IMR-90 (cell line): ENCODE measurements around the gene KIF3B. TPM values are rescaled to one million over a fixed set of nuclear protein-coding genes. Genes with fewer than 3 reads are reported as not detected.
A peak's percentile ranks its signal among the peaks of the same experiment; 100 is the strongest.

Experiments used
- ATAC-seq: fragments of 200-7000 bp; cut with Tn5 transposase; 2 replicates; pipeline ENCODE4 v1.9.1; 2020; ENCODE audit warnings: low read depth, mild to moderate bottlenecking, moderate library complexity
- BruUV-seq: library from RNA; stranded (reverse); fragments of 400-500 nt; replicated peaks from 2 replicates; lab custom pipeline; 2021; lab: Mats Ljungman, UMichigan
- CTCF ChIA-PET: fragments of 300-600 bp; formaldehyde crosslinking; extraction: SDS; loops from one replicate; lab custom pipeline; 2021; ENCODE audit warnings: antibody characterized with exemption; lab: Yijun Ruan, JAX
- POLR2A ChIA-PET: fragments of 300-600 bp; sonication (Branson Sonifier 250); formaldehyde crosslinking; loops from one replicate; lab custom pipeline; 2022; ENCODE audit warnings: antibody characterized with exemption; ENCODE audit not compliant: unreplicated experiment; lab: Charles Lee
- DNase-seq: peaks from one replicate; pipeline ENCODE4 v3.0.0; 2013
- H2AFZ ChIP-seq: replicated peaks from 2 replicates; pipeline ENCODE3; 2013; ENCODE audit warnings: low read length, mild to moderate bottlenecking; ENCODE audit not compliant: poor library complexity
- H2AK5ac ChIP-seq: 2 replicates; pipeline ENCODE4 v1.6.1; 2013; ENCODE audit warnings: low read depth, low read length, inconsistent platforms
- H2AK9ac ChIP-seq: replicated peaks from 2 replicates; pipeline ENCODE3; 2013; ENCODE audit warnings: mild to moderate bottlenecking, low read depth, low read length, moderate library complexity; ENCODE audit not compliant: poor library complexity
- H2BK120ac ChIP-seq: 2 replicates; pipeline ENCODE4 v1.6.1; 2013; ENCODE audit warnings: low read depth, low read length, inconsistent platforms
- H2BK15ac ChIP-seq: 3 replicates; pipeline ENCODE4 v1.6.1; 2013; ENCODE audit warnings: low read depth, low read length, inconsistent platforms
- H2BK20ac ChIP-seq: 2 replicates; pipeline ENCODE4 v1.6.1; 2013; ENCODE audit warnings: low read depth, mild to moderate bottlenecking, inconsistent platforms, low read length, moderate library complexity
- H2BK5ac ChIP-seq: 2 replicates; pipeline ENCODE4 v1.6.1; 2013; ENCODE audit warnings: mild to moderate bottlenecking, low read depth, low read length, inconsistent platforms; ENCODE audit not compliant: poor library complexity, severe bottlenecking
- H3K14ac ChIP-seq: replicated peaks from 2 replicates; pipeline ENCODE4 v1.6.1; 2013; ENCODE audit warnings: low read depth, low read length, inconsistent platforms
- H3K18ac ChIP-seq: 2 replicates; pipeline ENCODE4 v1.6.1; 2013; ENCODE audit warnings: low read depth, low read length, control low read depth
- H3K23ac ChIP-seq: 2 replicates; pipeline ENCODE4 v1.6.1; 2013; ENCODE audit warnings: low read depth, low read length, inconsistent platforms
- H3K27ac ChIP-seq: 2 replicates; pipeline ENCODE4 v1.5.1; 2013; ENCODE audit warnings: mild to moderate bottlenecking, control low read depth, low read length; ENCODE audit not compliant: insufficient read depth
- H3K27me3 ChIP-seq: 2 replicates; pipeline ENCODE4 v1.6.1; 2013; ENCODE audit warnings: low read length; ENCODE audit not compliant: control insufficient read depth, insufficient read depth
- H3K36me3 ChIP-seq: 2 replicates; pipeline ENCODE4 v1.6.1; 2013; ENCODE audit warnings: low read length, mixed read lengths; ENCODE audit not compliant: control insufficient read depth, insufficient read depth
- H3K4ac ChIP-seq: 2 replicates; pipeline ENCODE4 v1.6.1; 2013; ENCODE audit warnings: low read depth, low read length, inconsistent platforms
- H3K4me1 ChIP-seq: 2 replicates; pipeline ENCODE4 v1.6.1; 2013; ENCODE audit warnings: low read length, mixed read lengths; ENCODE audit not compliant: control insufficient read depth, insufficient read depth
- H3K4me2 ChIP-seq: 2 replicates; pipeline ENCODE4 v1.6.1; 2013; ENCODE audit warnings: low read depth, mild to moderate bottlenecking, control low read depth, low read length, moderate library complexity
- H3K4me3 ChIP-seq: 2 replicates; pipeline ENCODE4 v1.5.1; 2013; ENCODE audit warnings: low read depth, mild to moderate bottlenecking, control low read depth, low read length, moderate library complexity; ENCODE audit not compliant: insufficient read depth
- H3K56ac ChIP-seq: 2 replicates; pipeline ENCODE4 v1.6.1; 2013; ENCODE audit warnings: low read length, inconsistent platforms; ENCODE audit not compliant: insufficient read depth; ENCODE audit errors: extremely low read depth
- H3K79me1 ChIP-seq, 2 experiments: 2 replicates each; pipeline ENCODE4 v1.6.1; 2013; ENCODE audit warnings: low read length in 2 of 2, inconsistent platforms in 1 of 2, low read depth in 1 of 2
- H3K9ac ChIP-seq: 2 replicates; pipeline ENCODE4 v1.6.1; 2013; ENCODE audit warnings: low read depth, low read length, control low read depth
- H3K9me1 ChIP-seq: 2 replicates; pipeline ENCODE4 v1.6.1; 2013; ENCODE audit warnings: low read length, inconsistent platforms; ENCODE audit not compliant: insufficient read depth
- H3K9me3 ChIP-seq: 2 replicates; pipeline ENCODE4 v1.6.1; 2013; ENCODE audit warnings: low read length; ENCODE audit not compliant: control insufficient read depth, insufficient read depth
- H4K20me1 ChIP-seq: 2 replicates; pipeline ENCODE4 v1.6.1; 2013; ENCODE audit warnings: low read length, inconsistent platforms; ENCODE audit not compliant: insufficient read depth
- H4K5ac ChIP-seq: 2 replicates; pipeline ENCODE4 v1.6.1; 2013; ENCODE audit warnings: mild to moderate bottlenecking, low read depth, low read length, control low read depth
- H4K8ac ChIP-seq, 2 experiments: 2 replicates each; pipeline ENCODE4 v1.6.1; 2013; ENCODE audit warnings: low read depth in 2 of 2, low read length in 2 of 2, control low read depth in 1 of 2, inconsistent platforms in 1 of 2
- H4K91ac ChIP-seq: 2 replicates; pipeline ENCODE4 v1.6.1; 2013; ENCODE audit warnings: low read depth, low read length, inconsistent platforms; ENCODE audit not compliant: insufficient read depth
- CHD1 ChIP-seq: IDR thresholded peaks from 2 replicates; pipeline ENCODE4 v1.6.1; 2012; ENCODE audit warnings: low read depth, low read length, improper control_type of control experiment
- FOS ChIP-seq: fragments of 150-350 bp; IDR thresholded peaks from 2 replicates; pipeline ENCODE4 v1.6.1; 2016; ENCODE audit warnings: low read depth, low read length
- NFE2L2 ChIP-seq: fragments of 150-350 bp; IDR thresholded peaks from 2 replicates; pipeline ENCODE4 v1.6.1; 2016; ENCODE audit warnings: low read depth, mild to moderate bottlenecking, low read length
- SMC3 ChIP-seq: fragments of 150-350 bp; IDR thresholded peaks from 2 replicates; pipeline ENCODE4 v1.6.1; 2016; ENCODE audit warnings: low read depth, mild to moderate bottlenecking, antibody characterized with exemption, low read length, moderate library complexity
- WGBS, 2 experiments: methylation state at CpG; one replicate each; pipeline versions ENCODE4 v1.1.5 to v1.1.7; 2013; ENCODE audit warnings: missing lambda C conversion rate in 2 of 2; ENCODE audit not compliant: insufficient read length in 1 of 2; ENCODE audit errors: extremely low coverage in 2 of 2; 5-methylcytosine and 5-hydroxymethylcytosine counted together
- dilution Hi-C: fragments of 300-500 bp; cut with HindIII; formaldehyde crosslinking; loops from one replicate; pipeline ENCODE4 v1.14.3; 2018; ENCODE audit warnings: low sequenced_read_pairs; ENCODE audit not compliant: unreplicated experiment
- in situ Hi-C: fragments of 300-500 bp; cut with MboI; formaldehyde crosslinking; loops from 3 replicates; pipeline ENCODE4 v1.14.3; 2019; ENCODE audit warnings: low sequenced_read_pairs, inconsistent platforms, mixed read lengths
- intact Hi-C: fragments of 100-400 bp; cut with micrococcal nuclease; formaldehyde crosslinking; loops from 2 replicates; pipeline ENCODE4 v1.10.0; 2022
- polyA plus RNA-seq, 3 experiments: library from polyadenylated mRNA; depleted of rRNA; stranded (reverse); fragments of >200 nt; gene quantifications; 2 replicates each; pipeline ENCODE4 v1.2.3, GENCODE V29; 2012; ENCODE audit warnings: low replicate concordance in 1 of 3
- total RNA-seq: library from RNA; depleted of rRNA; stranded (reverse); fragments of >200 nt; gene quantifications from 2 replicates; pipeline ENCODE4 v1.2.3, GENCODE V29; 2012
- TF ChIP-seq, protein P1 (sequence below): fragments of 150-350 bp; IDR thresholded peaks from 2 replicates; pipeline ENCODE4 v1.6.1; 2016; ENCODE audit warnings: low read depth, mild to moderate bottlenecking, low read length, moderate library complexity, borderline replicate concordance

The KIF3B gene
- total and polyA plus RNA-seq, 2 of the 4 experiments (the other 2 are of a cell fraction), result 17.1 to 28.1 TPM

DNA sequence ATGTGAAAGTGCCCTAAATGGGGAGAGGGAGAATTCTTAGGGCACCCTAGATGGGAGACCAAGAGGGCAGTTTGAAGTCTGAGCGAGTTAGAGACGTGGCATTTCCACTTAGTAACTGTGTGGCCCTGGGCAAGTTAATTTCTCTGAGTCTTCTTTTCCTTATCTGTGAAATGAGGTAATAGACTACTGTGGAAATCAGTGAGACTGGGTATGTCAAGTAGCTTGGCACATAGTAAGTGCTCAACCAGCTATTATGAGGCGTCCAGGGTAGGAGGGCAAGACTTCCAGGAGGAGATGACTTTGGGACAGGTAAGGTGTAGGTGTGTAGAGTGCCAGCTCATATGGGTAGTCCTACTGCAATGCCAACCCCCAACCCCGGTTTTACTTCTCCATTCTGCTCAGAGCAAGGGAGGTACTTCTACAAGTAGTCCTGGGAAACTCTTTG, 770 bp downstream of the KIF3B start:
- Histone ChIP-seq H2AFZ (peak overlapping the region; percentile 100), H2BK5ac (no peak overlapping the region), H3K9me1 (peaks cover 13% of the 10 kb centered on the region), H3K9me3 (no peaks in the 10 kb centered on the region), H2BK120ac (no peak overlapping the region), H3K36me3 (peaks cover 2% of the 10 kb centered on the region; the same call in 1 of the 2 replicates), H3K4ac (peak overlapping the region; percentile 42; the same call in 1 of the 2 replicates), H3K4me2 (peak overlapping the region; percentile 85), H2AK9ac (no peak overlapping the region), H3K56ac (no peak overlapping the region), H3K4me3 (peak overlapping the region; percentile 90), H3K18ac (no peak overlapping the region), H4K20me1 (no peaks in the 10 kb centered on the region), H3K4me1 (peaks cover 3% of the 10 kb centered on the region; the same call in 1 of the 2 replicates), H4K5ac (no peak overlapping the region; the same call in 1 of the 2 replicates), H3K23ac (peak overlapping the region; percentile 4; the same call in 1 of the 2 replicates), H3K27ac (no peak overlapping the region), H2AK5ac (0 out of 2 replicates have a peak overlapping the region, but pooled peaks have one; percentile 10), H2BK15ac (no peak overlapping the region), H3K27me3 (no peaks in the 10 kb centered on the region), H3K14ac (peak overlapping the region; percentile 51; the same call in 1 of the 2 replicates), H2BK20ac (no peak overlapping the region), H3K9ac (peak overlapping the region; percentile 76), H4K8ac (peak overlapping the region; percentile 16 to 60; a peak in 2 of 4 replicates), H3K79me1 (peaks cover 29 to 43% of the 10 kb centered on the region in 2 experiments), H4K91ac (no peak overlapping the region)
- ChIA-PET POLR2A (no interaction called here), CTCF (no interaction called here)
- in situ Hi-C loops, result no loop called here
- DNase-seq (peak; percentile 17), ATAC-seq (no peak)
- WGBS, 2 experiments, result 59% methylated on average over 3 of the region's 4 CpGs; no CpG with 5 or more reads in 1 of the 2 experiments
- TF ChIP-seq, protein P1, sequence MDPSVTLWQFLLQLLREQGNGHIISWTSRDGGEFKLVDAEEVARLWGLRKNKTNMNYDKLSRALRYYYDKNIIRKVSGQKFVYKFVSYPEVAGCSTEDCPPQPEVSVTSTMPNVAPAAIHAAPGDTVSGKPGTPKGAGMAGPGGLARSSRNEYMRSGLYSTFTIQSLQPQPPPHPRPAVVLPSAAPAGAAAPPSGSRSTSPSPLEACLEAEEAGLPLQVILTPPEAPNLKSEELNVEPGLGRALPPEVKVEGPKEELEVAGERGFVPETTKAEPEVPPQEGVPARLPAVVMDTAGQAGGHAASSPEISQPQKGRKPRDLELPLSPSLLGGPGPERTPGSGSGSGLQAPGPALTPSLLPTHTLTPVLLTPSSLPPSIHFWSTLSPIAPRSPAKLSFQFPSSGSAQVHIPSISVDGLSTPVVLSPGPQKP, result no peak
- no peak for TF ChIP-seq NFE2L2
- TF ChIP-seq SMC3, result no peak
- no peak for TF ChIP-seq FOS
- no peak for TF ChIP-seq CHD1
- no TSS peak for BruUV-seq
- intact Hi-C loops, result no loop called here
- dilution Hi-C loops, result no loop called here
